ENCODE results near the gene METTL16. TPM values are rescaled to one million over a fixed set of nuclear protein-coding genes. Genes with fewer than 3 reads are reported as not detected.

Gene METTL16
- total and polyA plus RNA-seq, 2 of the 4 experiments (the other 2 are of a cell fraction), result 11.8 to 15.4 TPM

- Histone ChIP-seq H4K8ac (ENCODE audit: low read depth in 2 of 2, low read length in 2 of 2) (peak overlapping the region; percentile 6 to 12; a peak in 2 of 4 replicates), H4K20me1 (ENCODE audit: insufficient read depth, low read length) (no peaks in the 10 kb centered on the region), H3K9me1 (ENCODE audit: insufficient read depth, low read length) (peaks cover 5% of the 10 kb centered on the region), H3K79me1 (ENCODE audit: low read depth in 1 of 2, low read length in 2 of 2) (peaks cover 0 to 14% of the 10 kb centered on the region in 2 experiments; a peak in 2 of 4 replicates), H3K23ac (ENCODE audit: low read depth, low read length) (no peak overlapping the region), H2BK15ac (ENCODE audit: low read depth, low read length) (no peak overlapping the region), H3K36me3 (ENCODE audit: control insufficient read depth, insufficient read depth, low read length) (peaks cover 14% of the 10 kb centered on the region), H3K27me3 (ENCODE audit: control insufficient read depth, insufficient read depth, low read length) (no peaks in the 10 kb centered on the region), H3K4me2 (ENCODE audit: low read depth, low read length) (peak overlapping the region; percentile 58; the same call in 1 of the 2 replicates), H2BK20ac (ENCODE audit: low read depth, low read length) (no peak overlapping the region), H3K4ac (ENCODE audit: low read depth, low read length) (peak overlapping the region; percentile 78; the same call in 1 of the 2 replicates), H4K91ac (ENCODE audit: insufficient read depth, low read depth, low read length) (no peak overlapping the region), H3K27ac (ENCODE audit: insufficient read depth, low read length) (peak overlapping the region; percentile 81), H2AK9ac (replicated peaks; ENCODE audit: low read depth, low read length, poor library complexity) (no peak overlapping the region), H3K18ac (ENCODE audit: low read depth, low read length) (peak overlapping the region; percentile 24; the same call in 1 of the 2 replicates), H3K9me3 (ENCODE audit: control insufficient read depth, insufficient read depth, low read length) (no peaks in the 10 kb centered on the region), H2AK5ac (ENCODE audit: low read depth, low read length) (peak overlapping the region; percentile 25; the same call in 1 of the 2 replicates), H3K4me1 (ENCODE audit: control insufficient read depth, insufficient read depth, low read length) (peaks cover 5% of the 10 kb centered on the region), H3K56ac (ENCODE audit: extremely low read depth, insufficient read depth, low read length) (no peak overlapping the region), H3K14ac (replicated peaks; ENCODE audit: low read depth, low read length) (no peak overlapping the region), H3K9ac (ENCODE audit: low read depth, low read length) (no peak overlapping the region), H4K5ac (ENCODE audit: low read depth, low read length) (peak overlapping the region; percentile 81; the same call in 1 of the 2 replicates), H2BK120ac (ENCODE audit: low read depth, low read length) (no peak overlapping the region; the same call in 1 of the 2 replicates), H2AFZ (replicated peaks; ENCODE audit: low read length, poor library complexity) (no peak overlapping the region), H2BK5ac (ENCODE audit: low read depth, low read length, poor library complexity, severe bottlenecking) (peak overlapping the region; percentile 25), H3K4me3 (ENCODE audit: insufficient read depth, low read depth, low read length) (no peak overlapping the region)
- intact Hi-C loops (cut with micrococcal nuclease), result no loop called here
- dilution Hi-C loops (cut with HindIII; ENCODE audit: low sequenced_read_pairs, unreplicated experiment), result no loop called here
- ATAC-seq (ENCODE audit: low read depth) (peak; percentile 91), DNase-seq (peak; percentile 88)
- in situ Hi-C loops (cut with MboI; ENCODE audit: low sequenced_read_pairs), result no loop called here
- TF ChIP-seq BHLHE40 (IDR thresholded peaks at IDR 0.05; ENCODE audit: low read depth, low read length) (no peak), CTCF (conservative IDR thresholded peaks at IDR 0.05; ENCODE audit: low read depth, low read length) (no peak), FOS (IDR thresholded peaks at IDR 0.05; ENCODE audit: low read depth, low read length) (0 out of 2 replicates have a peak, but pooled peaks have one; percentile 21)
- ChIA-PET POLR2A (ENCODE audit: unreplicated experiment) (no interaction called here), CTCF (no interaction called here)
- no TSS peak for BruUV-seq (replicated peaks)
- WGBS, 2 experiments (ENCODE audit: extremely low coverage in 2 of 2, insufficient read length in 1 of 2), result no CpG with 5 or more reads among the region's 6 CpGs
These were observed 72.9 kb downstream of the METTL16 start for GRCh38 chr17:2438823-2439222.
